NCI-H460 (cell line): Measurements from ENCODE around the gene SCO2. TPM values are rescaled to one million over a fixed set of nuclear protein-coding genes. Genes with fewer than 3 reads are reported as not detected.
A peak's percentile ranks its signal among the peaks of the same experiment; 100 is the strongest.

Experiments
- DNase-seq: peaks from one replicate; pipeline ENCODE4 v3.0.0-alpha.2; 2016; ENCODE audit warnings: low read depth; ENCODE audit errors: extremely low read depth
- total RNA-seq: library from RNA; depleted of rRNA; stranded (reverse); fragments of >200 nt; shearing (Covaris generic); gene quantifications from 2 replicates; pipeline ENCODE4 v1.2.3, GENCODE V29; 2014

Gene SCO2
- total RNA-seq, 1 experiment from 2014 or later = 3.0 TPM

DNA sequence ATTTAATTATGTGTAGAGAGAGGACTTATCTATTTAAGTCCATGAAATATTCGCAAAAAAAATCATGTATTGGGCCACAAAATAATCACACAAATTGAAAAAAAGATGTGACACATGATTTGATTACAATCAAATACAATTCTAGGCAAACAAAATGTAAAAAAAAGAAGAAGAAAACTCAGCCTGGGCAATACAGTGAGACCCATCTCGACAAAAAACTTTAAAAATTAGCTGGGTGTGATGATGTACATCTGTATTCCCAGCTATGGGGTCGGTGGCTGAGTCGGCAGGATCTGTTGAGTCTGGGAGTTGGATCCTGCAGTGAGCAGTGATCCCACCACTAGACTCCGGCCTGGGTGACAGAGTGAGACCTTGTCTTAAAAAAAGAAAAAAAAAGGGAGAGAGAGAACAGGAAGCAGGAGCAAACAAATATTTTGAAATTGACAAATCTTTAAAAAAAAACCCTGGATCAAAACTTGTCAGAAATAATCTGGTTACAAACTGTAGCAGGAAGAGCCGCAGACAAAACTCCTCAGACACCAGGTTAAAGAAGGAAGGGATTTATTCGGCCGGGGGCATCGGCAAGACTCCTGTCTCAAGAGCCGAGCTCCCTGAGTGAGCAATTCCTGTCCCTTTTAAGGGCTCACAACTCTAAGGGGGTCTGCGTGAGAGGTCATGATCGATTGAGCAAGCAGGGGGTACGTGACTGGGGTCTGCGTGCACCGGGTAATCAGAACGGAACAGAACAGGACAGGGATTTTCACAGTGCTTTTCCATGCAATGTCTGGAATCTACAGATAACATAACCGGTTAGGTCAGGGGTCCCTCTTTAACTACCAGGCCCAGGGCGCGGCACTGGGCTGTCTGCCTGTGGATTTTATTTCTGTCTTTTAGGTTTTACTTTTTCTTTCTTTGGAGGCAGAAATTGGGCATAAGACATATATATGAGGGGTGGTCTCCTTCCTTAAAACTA, 7.7 kb upstream of the SCO2 start:
- DNase-seq = no peak

DNA sequence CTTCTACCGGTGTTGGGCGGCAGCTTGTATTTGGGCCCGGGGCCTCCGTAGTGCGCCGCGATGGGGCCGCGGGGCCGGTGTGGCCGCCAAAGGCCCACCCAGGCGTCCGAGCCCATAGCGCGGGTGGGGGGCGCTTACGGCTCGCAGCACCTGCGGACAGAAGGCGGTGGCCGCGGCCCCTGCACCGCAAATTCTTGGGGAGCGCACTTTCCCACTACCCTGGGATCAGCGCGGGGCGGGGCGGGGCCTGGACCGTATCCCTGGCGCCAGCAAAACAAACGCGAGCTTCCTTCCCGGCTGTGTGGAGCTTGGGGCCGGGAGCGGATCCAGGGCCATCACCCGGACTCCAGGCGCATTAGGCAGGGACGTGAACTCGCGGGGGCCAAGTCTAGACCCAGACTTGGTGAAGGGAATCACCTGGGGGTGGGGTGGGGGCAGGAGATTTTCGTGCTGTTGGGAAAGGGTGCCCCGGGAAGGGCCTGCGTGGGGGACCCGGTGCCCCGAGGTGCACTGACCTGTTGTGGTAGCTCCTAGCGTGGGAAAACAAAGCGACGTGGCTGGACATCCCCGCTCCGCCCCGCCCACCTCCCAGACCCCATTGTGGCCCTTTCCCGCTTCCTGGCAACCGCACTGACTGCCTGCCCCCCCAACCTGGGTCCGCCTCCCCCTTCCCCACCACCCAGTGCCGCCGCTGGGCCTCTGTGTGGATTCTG, 6.7 kb upstream of the SCO2 start:
- DNase-seq = no peak

DNA sequence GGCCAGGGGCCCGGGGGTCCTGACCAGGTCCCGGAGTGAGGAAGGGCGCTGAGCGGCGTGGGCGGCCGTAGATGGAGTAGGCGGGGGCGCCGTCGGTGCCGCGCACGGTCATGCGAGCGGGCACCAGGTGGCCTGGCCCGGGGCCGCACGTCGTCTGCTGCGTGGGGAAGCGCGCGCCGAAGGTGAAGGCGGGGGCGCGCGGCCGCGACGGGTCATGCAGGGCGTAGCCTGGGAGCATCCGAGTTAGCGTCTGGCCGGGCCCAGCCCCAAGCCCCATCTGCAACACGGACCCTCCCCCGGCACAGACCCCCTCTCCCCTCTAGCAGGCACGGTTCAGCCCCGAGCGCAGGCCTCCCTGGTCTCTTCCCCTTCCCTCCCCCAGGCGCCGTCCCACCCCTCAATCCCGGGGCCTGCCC, 6.2 kb upstream of the SCO2 start:
- DNase-seq = no peak

DNA sequence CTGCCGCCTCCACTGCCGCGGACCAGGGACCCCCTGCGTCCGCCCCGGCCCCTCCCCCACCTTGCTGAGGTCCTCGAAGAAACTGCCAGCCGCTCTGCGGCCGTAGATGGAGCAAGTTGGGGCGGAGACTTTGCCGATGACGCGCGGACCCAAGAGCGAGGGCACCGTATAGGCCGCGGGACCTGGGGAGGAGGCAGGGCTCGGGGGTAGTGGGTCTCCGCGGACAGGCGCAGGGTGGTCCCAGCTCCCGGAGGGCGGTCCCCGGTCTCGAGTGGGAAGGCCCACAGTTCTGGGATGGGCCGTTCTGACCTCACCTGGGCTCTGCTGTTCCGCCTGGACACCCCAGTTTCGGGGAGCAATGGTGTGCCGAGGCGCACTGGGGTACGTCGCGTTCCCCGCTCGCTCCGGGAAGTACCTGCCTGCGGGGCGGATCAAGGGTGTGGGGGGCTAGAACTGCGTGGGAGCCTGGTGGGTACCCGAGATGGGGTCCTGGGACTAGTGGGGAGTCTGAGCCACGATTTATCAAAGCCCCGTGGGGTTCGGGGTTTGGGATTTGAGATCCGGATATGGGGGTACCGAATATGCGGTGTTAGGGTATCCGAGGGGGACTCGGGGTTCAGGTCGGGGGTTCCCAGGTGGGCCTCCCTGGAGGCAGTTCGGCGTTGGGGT, 5.6 kb upstream of the SCO2 start:
- peak; percentile 81 for DNase-seq

DNA sequence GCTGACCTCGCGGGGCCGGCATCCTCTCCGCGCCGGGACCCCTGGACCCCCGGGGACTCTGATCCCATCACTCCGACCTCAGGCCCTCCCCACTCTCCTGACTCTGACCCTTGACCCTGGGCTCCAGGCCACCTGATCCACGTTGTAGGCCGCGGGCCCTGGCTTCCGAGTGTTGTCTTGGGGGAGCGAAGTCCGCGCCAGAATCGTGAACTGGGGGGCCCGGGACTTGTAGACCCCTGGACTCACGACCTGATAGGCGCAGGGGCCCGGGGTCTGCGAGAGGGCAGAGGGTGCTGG, 5.1 kb upstream of the SCO2 start:
- DNase-seq = no peak

DNA sequence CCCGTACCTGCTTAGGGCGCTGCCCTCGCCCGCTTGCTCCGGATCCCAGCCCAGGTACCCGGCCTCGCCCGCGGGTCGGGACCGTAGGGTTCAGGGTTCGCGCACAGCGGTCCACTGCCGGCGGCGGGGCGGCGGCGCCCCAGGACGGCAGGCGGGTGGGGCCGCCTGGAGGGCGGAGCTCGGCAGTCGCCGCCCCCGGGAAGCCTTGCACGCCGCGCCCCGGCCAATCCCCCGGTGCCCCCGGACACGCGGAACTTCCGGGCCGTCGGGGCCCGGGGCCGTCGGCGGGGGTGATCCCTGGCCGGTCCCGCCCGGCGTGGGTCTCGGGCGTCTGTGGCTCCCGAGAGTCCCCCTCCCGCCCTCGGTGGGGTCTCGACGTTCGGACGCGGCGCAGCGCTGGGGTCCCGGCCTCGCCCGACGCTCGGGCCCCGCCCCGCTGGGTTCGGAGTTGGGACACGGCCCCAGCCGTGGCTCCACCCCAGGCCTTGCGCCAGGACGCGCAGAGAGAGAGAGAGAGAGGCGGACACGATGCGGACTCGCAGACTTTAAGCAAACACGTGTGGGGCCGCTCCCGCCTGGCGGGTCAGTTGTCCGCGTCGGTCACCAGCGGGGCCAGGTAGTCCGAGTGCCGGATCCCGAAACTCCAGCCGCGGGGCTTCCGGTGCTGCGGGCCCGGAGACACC, 4.6 kb upstream of the SCO2 start, which contains the start of gene TYMP:
Gene TYMP, minus strand, starts transcription at position 116 of the 683 bp plus-strand sequence. CDS start 303 bp downstream, outside the sequence.
- peak; percentile 73 for DNase-seq

DNA sequence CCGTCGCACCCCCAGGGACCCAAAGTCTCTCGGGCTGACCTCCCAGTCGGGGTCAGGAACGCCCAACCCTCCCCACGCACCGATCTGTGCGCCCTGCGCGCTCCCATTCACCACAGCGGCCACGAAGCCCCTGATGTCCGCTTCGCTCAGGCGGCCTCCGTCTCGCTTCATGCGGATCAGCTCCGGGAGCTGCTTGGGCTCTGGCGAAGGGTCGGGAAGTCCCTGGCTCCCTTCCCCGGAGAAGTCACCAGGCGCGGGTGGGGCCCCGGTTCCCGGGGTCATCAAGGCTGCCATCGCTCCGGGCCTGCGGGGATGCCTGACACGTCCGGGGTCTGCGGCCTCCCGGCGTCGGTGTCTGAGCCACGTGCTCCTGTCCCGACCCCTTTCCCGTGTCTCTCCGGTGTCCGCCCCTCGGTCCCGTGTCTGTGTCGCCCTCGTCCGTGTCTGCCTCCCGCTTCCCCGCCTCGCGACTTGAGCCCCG, 4.1 kb upstream of the SCO2 start:
- no peak for DNase-seq

DNA sequence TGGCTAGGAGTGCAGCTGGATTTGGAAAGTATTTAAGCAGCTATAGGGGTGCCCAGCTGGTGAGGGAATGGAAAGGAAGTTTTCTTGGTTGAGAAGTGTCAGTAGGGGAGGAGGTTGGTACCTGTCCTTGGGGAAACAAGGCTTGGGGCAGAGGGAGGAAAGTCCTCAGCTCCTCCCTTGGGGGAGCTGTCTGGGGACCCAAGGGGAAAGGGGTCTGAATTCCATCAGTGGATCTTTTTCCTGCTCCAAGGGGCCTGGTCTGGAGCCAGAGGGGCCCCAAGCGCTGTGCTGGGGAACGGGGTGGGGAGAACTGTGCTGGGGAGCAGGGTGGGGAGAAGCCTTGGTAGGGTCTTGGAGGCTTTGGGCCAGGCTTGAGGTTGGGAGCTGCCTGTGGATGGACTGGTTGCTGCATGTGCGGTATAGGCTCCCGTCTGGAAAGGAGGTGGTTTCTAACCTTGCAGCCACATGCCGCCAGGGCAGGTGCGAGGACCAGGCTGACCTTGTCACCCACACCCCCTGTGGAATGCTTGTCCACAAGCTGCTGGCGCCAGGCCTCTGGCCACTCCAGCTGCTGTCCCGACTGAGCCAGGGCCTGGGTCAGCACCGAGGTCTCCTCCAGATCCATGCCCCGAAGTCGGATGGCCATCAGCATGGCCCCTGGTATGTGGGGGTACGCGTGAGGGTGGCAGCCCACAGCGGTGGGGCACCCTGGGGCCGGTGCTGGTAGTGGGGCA, 3.5 kb upstream of the SCO2 start:
- no peak for DNase-seq

DNA sequence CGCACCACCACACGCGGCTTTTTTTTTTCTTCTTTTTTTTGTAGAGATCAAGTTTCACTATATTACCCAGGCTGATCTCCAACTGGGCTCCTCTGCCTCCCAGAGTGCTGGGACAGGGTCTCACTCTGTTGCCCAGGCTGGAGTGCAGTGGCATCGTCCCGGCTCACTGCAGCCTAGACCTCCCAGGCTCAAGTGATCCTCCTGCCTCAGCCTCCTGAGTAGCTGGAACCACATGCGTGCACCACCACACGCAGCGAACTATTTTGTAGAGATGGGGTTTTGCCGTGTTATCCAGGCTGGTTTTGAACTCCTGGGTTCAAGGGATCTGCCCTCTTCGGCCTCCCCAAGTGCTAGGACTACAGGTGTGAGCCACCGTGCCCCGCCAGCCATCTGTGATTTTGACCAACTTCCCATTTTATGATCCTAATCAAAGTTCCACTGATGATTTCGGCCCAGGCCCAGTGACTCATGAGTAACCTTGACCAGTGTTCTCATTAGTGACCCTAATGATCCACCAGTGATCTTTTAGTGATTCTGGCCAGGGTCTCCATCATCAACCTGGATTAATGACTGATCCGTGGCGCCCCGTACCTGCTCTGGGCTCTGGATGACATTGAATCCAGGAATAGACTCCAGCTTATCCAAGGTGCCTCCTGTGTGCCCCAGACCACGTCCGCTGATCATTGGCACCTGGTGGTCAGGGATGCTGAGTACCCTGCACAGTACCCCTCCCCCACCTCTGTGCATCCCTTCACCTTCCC, 2.7 kb upstream of the SCO2 start:
- no peak for DNase-seq

DNA sequence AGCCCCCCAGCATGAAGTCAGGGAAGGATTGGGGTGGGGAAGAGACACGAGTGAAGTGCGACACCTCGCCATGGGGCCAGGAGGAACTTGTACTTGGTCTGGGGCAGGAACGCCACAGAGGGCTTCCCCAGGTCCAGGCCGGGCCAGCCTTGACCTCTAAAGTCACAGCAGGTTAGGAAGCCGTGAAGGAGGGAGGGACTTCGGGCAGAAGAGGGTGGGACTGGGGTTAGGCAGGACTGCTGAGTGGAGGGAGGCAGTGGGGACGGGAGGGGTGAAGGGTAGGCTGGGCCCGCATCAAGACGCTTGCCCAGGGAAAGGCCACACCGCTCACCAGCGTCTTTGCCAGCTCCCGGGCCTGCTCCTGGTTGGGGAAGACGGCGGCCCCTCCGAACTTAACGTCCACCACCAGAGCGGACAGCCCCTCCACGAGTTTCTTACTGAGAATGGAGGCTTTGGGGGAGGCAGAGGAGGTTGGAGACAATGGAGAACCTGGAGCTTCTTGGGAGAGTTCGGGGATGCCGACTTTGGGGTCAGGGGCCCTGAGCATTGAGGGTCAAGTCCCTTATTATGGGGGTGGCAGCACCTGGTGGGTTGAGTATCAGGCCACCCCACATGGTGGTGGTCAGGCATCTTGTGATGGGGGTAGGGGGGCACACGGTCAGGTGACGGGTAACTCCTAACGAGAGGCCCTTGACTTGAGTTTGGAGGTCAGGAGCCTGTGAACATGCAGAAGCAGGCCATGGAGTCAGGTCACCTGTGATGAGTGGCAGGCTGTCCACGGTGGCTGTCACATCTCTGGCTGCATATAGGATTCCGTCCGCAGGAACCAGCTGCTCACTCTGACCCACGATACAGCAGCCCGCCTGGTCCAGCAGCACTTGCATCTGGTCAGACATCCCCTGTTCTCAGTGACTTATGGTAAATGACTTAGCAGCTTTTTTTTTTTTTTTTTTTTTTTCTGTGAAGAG, 1.7 kb upstream of the SCO2 start:
- DNase-seq = no peak

DNA sequence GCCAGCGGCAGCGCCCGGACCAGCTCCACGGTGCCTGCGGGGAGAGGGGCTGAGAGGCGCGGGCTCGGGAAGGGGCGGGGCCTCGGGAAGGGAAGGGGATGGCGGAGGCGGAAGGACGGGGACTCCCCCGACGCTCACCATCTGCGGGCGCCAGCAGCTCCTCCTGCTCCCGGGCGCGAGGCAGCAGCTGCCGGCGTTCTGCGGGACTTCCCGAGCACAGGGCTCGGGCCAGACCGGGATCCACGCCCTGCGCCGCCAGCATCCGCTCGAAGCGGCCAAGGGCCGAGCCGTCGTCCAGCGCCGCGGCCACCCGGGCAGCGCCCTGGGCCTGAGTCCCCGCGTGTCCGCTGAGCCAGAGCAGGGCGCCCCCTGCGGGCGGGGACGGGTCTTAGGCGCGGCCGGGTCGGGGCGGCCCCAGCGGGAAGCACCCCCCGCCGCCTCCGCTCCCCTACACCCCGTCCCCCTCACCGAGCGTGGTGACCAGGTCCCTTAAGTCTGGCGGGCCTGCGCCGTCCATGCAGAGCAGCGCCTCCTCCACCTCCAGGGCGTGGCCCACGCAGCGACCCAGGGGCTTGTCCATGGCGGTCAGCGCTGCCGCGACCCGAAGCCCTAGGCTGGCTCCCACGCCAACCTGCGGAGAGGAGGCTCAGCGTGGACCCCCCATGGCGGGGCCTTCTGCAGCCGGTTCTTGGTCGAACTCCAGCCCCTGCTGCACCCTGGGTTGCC, 873 bp upstream of the SCO2 start:
- no peak for DNase-seq

DNA sequence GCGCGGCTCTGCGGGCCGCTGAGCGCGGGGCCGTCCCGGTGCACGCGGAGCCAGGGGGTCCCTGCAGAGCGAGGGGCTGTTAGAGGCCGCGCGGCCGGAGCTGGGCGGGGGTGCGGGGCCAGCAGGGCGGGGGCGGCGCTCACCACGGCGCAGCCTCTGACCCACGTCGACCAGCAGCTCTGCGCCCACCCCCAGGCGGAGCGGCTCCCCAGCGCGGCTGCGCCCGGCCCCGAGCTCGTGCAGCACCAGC, 385 bp upstream of the SCO2 start:
- DNase-seq = no peak

DNA sequence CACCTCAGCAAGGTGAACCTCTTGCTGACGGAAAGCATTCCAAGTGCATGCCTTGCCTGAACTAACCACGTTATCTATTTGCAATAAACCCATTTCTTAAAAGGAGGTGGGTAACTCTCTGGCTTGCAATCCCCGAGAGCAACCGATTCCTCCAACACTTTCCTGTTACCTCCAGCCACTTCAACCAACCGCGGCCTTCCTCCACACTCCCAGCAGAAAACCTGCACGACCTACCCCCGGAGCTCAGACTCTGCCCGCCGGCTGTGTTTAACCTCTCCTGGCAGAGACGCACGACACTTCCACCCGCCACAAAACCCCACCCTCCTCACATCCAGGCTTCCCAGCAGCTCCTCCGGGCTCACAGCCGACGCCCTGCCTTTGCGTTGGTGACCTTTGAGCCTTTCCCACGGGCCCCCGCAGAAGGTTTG, 708 bp downstream of the SCO2 start:
- DNase-seq = no peak

DNA sequence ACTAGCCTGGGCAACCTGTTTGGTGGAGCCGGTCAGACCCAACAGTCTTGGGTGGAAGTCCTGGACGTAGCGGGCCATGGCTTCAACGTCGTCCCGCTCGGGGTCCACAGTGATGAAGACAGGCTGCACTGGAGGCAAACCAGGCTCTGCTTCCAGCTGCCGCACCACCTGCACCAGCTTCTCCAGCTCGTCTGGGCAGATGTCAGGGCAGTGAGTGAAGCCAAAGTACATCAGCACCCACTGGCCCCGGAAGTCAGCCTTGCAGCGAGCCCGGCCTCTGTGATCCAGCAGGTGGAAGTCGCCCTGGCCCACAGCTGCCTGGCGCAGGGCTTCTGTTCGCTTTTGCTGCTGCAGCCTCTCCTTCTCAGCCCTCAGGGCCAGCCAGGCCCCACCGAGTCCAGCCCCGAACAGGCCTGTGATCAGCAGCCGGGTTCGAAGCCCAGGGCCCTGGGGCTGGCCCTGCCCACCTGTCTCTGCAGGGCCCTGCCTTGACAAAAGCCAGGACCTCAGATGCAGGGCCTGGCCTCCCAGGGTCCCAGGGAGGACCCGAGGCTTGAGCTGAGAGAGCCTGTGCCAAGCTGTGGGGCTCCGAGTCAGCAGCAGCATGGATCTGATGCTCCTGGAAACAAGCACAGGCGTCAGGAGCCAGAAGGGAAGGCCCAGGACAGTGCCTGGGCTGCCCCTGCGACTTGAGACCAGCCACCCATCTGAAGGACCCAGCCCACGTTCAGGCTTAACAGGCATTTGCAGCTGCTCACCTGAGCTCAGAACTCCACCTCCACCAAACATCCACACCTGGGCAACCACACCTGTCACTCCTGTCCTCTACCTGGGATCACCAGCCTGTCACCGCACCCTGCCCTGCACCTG, 1.4 kb downstream of the SCO2 start:
- DNase-seq = no peak

DNA sequence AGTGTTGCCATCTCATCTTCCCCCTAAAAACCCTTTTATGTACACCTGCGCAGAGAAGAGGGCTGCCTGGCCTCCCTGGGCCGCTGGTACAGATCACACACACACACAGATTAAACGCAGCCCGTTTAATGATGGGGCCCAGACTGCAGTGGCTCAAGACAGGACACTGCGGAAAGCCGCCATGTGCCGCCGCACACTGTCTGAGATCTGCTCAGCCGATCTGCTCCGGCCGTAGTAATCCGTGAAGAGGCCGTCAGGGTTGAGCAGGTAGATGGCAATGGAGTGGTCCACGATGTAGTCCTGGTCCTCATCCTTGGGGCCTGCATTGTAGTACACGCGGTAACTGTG, 2.0 kb downstream of the SCO2 start:
- no peak for DNase-seq

DNA sequence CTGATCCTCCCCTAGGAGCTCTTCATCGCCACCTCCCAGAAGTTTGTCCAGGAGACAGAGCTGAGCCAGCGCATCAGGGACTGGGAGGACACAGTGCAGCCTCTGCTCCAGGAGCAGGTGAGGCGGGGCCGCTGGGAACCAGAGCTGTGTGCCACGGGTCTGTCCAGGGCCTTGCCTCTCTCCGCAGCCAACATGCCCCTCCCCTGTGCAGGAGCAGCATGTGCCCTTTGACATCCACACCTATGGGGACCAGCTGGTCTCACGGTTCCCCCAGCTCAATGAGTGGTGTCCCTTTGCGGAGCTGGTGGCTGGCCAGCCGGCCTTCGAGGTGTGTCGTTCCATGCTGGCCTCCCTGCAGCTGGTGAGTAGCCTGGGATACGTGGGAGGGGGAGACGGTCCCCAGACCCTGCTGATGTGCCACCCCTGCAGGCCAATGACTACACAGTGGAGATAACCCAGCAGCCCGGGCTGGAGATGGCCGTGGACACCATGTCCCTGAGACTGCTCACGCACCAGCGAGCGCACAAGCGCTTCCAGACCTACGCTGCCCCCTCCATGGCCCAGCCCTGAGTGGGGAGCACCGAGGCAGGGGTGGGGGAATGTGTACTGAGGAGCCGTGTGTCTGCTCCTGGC, 2.5 kb downstream of the SCO2 start:
- DNase-seq = no peak
